Fibroblast of lung (primary cell): ENCODE results near the gene ZC3H8. TPM values are rescaled to one million over a fixed set of nuclear protein-coding genes. Genes with fewer than 3 reads are reported as not detected.
A peak's percentile ranks its signal among the peaks of the same experiment; 100 is the strongest.

Experiments used
- DNase-seq, 2 donors: peaks; one replicate each; pipeline versions ENCODE4 v3.0.0 to v3.0.0-alpha.2; 2010; ENCODE audit warnings: low read depth in 2 of 2
- H2AFZ ChIP-seq: 2 replicates; pipeline ENCODE4 v1.5.1; 2012; ENCODE audit warnings: low read length, control low read depth, inconsistent platforms
- H3K27ac ChIP-seq: 2 replicates; pipeline ENCODE4 v1.5.1; 2011; ENCODE audit warnings: low read length, control low read depth; ENCODE audit not compliant: insufficient read depth
- H3K27me3 ChIP-seq: 2 replicates; pipeline ENCODE4 v1.5.1; 2011; ENCODE audit warnings: mild to moderate bottlenecking, low read length; ENCODE audit not compliant: control insufficient read depth, insufficient read depth
- H3K36me3 ChIP-seq: 2 replicates; pipeline ENCODE4 v1.5.1; 2011; ENCODE audit warnings: low read length; ENCODE audit not compliant: control insufficient read depth, insufficient read depth
- H3K4me1 ChIP-seq: 2 replicates; pipeline ENCODE4 v1.5.1; 2011; ENCODE audit warnings: low read length; ENCODE audit not compliant: control insufficient read depth, insufficient read depth; ENCODE audit errors: extremely low read depth
- H3K4me2 ChIP-seq: 2 replicates; pipeline ENCODE4 v1.5.1; 2011; ENCODE audit warnings: low read length, control low read depth; ENCODE audit not compliant: insufficient read depth; ENCODE audit errors: extremely low read depth
- H3K4me3 ChIP-seq, 4 experiments: fragments of 200-600 bp in 1 of 4; sonication (generic) in 1 of 4; replicated peaks in 1 of 4; 2 replicates each; pipeline ENCODE4 v1.5.1; 2011 to 2016; ENCODE audit warnings: low read length in 4 of 4, low read depth in 3 of 4, mild to moderate bottlenecking in 3 of 4, control low read depth in 2 of 4, inconsistent platforms in 1 of 4, mixed read lengths in 1 of 4; ENCODE audit not compliant: insufficient read depth in 1 of 4; ENCODE audit errors: control extremely low read depth in 1 of 4
- H3K79me2 ChIP-seq: 2 replicates; pipeline ENCODE4 v1.5.1; 2012; ENCODE audit warnings: mild to moderate bottlenecking, low read length, inconsistent platforms; ENCODE audit not compliant: control insufficient read depth, insufficient read depth
- H3K9ac ChIP-seq: 2 replicates; pipeline ENCODE4 v1.5.1; 2011; ENCODE audit warnings: mild to moderate bottlenecking, low read length, control low read depth; ENCODE audit not compliant: insufficient read depth
- H3K9me3 ChIP-seq: 2 replicates; pipeline ENCODE4 v1.5.1; 2012; ENCODE audit warnings: low read depth, low read length; ENCODE audit not compliant: control insufficient read depth, insufficient read depth
- H4K20me1 ChIP-seq: 2 replicates; pipeline ENCODE4 v1.5.1; 2011; ENCODE audit warnings: low read length; ENCODE audit not compliant: control insufficient read depth, insufficient read depth; ENCODE audit errors: extremely low read depth
- EZH2 ChIP-seq: IDR thresholded peaks from 2 replicates; pipeline ENCODE4 v1.5.1; 2012; ENCODE audit warnings: low read length, control low read depth, mild to moderate bottlenecking; ENCODE audit errors: missing control alignments
- polyA plus RNA-seq, 2 donors: library from polyadenylated mRNA; depleted of rRNA in 1 of 2; stranded (reverse) in 1 of 2; unstranded in 1 of 2; fragments of >200 nt; gene quantifications; 2 replicates each; pipeline ENCODE4 v1.2.1, GENCODE V29; 2011 to 2012; ENCODE audit warnings: missing spikeins in 1 of 2
- total RNA-seq: library from RNA; depleted of rRNA; stranded (reverse); fragments of >200 nt; gene quantifications from 2 replicates; pipeline ENCODE4 v1.2.1, GENCODE V29; 2014
- TF ChIP-seq, protein P1 (sequence below), 2 donors: IDR thresholded peaks in 1 of 2; conservative IDR thresholded peaks in 1 of 2; 1 replicate in 1 of 2; 2 replicates in 1 of 2; pipeline ENCODE4 v1.5.1; 2011 to 2012; ENCODE audit warnings: low read length in 2 of 2, control low read depth in 1 of 2, inconsistent platforms in 1 of 2, low read depth in 1 of 2, mild to moderate bottlenecking in 1 of 2

The ZC3H8 gene
- total and polyA plus RNA-seq, 2 donors (not counting 1 experiment from before 2014, with no cell fraction given), result 2.8 to 4.6 TPM

DNA sequence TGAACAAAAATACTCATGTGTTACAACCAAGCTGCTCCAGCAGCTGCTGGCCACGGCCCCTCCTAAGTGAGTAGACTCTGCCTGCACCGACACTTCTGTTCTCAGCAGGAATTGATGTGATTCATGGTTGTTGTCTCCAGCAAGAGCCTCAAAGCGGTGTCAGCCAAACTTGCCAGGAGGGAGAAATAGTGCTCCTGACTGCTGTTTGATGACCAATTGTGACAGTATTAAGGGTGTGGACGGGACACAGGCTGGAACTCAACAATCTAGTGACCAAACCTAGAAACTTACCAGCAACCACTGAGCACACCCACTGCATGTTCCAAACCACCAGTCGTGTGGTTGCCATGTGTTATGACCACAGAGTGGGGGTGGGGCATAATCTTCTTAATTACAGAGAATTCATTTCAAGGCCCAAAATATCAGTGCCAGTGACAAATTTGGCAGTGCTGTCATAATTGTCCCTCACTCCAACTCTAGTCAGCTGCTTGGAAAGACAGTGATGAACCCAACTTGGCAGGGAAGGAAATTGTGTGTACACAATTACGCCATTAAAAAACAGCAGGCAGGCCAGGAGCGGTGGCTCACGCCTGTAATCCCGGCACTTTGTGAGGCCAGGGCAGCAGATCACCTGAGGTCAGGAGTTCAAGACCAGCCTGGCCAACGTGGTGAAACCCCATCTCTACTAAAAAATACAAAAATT lies 86.3 kb downstream of the ZC3H8 start:
- Histone ChIP-seq H3K4me1 (no peaks in the 10 kb centered on the region), H3K36me3 (no peaks in the 10 kb centered on the region), H3K4me2 (no peak overlapping the region), H3K27ac (no peak overlapping the region), H4K20me1 (no peaks in the 10 kb centered on the region), H3K9me3 (no peaks in the 10 kb centered on the region), H3K9ac (no peak overlapping the region), H3K4me3 (no peak overlapping the region), H2AFZ (no peak overlapping the region), H3K27me3 (no peaks in the 10 kb centered on the region), H3K79me2 (no peaks in the 10 kb centered on the region)
- peak in 1 of 2 donors; percentile 23 for DNase-seq
- TF ChIP-seq EZH2, result no peak
- TF ChIP-seq, protein P1, sequence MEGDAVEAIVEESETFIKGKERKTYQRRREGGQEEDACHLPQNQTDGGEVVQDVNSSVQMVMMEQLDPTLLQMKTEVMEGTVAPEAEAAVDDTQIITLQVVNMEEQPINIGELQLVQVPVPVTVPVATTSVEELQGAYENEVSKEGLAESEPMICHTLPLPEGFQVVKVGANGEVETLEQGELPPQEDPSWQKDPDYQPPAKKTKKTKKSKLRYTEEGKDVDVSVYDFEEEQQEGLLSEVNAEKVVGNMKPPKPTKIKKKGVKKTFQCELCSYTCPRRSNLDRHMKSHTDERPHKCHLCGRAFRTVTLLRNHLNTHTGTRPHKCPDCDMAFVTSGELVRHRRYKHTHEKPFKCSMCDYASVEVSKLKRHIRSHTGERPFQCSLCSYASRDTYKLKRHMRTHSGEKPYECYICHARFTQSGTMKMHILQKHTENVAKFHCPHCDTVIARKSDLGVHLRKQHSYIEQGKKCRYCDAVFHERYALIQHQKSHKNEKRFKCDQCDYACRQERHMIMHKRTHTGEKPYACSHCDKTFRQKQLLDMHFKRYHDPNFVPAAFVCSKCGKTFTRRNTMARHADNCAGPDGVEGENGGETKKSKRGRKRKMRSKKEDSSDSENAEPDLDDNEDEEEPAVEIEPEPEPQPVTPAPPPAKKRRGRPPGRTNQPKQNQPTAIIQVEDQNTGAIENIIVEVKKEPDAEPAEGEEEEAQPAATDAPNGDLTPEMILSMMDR (conservative IDR thresholded peaks at IDR 0.05 in 1 of 2, IDR thresholded peaks at IDR 0.05 in 1 of 2; ENCODE audit: low read depth in 1 of 2, low read length in 2 of 2), result no peak

DNA sequence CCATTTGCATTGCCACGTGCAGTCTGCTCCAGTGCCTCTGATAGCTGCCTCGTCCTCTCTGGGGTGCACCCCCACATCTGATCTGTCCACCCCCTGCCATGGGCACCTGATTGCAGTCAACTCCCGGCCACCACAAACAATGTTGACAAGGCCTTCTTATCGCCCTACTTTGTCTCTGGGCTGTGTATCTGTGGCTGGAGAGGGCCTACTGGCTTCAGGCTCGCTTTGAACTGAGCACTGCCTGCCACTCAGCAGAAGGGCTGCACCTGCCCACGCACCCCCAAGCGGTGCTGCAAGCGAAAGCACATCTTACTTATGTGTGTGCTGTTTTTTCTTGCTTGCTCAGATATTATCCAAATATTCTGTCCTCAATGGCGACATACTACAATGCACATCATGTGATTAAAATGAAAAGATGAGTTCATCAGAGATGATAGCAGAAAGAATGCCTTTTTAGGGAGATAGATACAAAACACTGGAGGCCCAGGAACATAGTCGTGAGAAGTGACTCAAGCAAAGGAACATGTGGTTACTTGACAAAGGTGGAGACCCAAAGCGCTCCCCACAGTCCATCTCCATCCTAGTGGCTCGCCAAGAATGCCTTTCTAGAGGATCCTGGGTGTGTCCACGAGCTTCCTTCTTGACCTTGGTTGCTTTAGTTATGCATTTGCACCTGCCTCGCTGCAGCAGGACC lies 87.9 kb downstream of the ZC3H8 start:
- Histone ChIP-seq H3K36me3 (no peaks in the 10 kb centered on the region), H3K9me3 (no peaks in the 10 kb centered on the region), H3K4me3 (no peak overlapping the region), H3K27me3 (no peaks in the 10 kb centered on the region), H3K4me2 (no peak overlapping the region), H3K79me2 (no peaks in the 10 kb centered on the region), H2AFZ (no peak overlapping the region), H3K9ac (no peak overlapping the region), H3K27ac (no peak overlapping the region), H4K20me1 (no peaks in the 10 kb centered on the region), H3K4me1 (no peaks in the 10 kb centered on the region)
- DNase-seq, result no peak
- TF ChIP-seq, protein P1 (conservative IDR thresholded peaks at IDR 0.05 in 1 of 2, IDR thresholded peaks at IDR 0.05 in 1 of 2; ENCODE audit: low read depth in 1 of 2, low read length in 2 of 2), result no peak
- TF ChIP-seq EZH2, result no peak

DNA sequence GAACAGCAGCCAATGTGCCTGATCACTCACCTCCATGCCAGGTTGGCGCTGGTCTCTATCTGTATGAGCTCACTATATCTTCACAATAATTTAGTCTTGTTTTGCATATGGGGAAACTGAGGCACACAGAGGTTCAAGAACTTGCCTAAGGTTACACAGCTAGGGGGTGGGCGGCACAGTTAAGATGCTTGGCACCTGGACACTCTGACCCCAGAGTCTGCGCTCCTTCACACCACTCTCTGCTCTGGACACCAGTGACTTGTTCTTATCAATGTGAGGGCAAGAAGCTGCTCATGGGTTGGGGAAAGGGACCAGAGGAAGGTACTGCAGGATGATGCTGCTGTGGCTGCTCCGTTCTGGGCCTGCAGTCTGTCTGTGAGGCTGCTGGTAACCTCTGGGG lies 89.5 kb downstream of the ZC3H8 start:
- TF ChIP-seq, protein P1 (conservative IDR thresholded peaks at IDR 0.05 in 1 of 2, IDR thresholded peaks at IDR 0.05 in 1 of 2; ENCODE audit: low read depth in 1 of 2, low read length in 2 of 2), result no peak
- TF ChIP-seq EZH2, result no peak
- H3K4me1 ChIP-seq, result no peaks in the 10 kb centered on the region
- H2AFZ ChIP-seq, result no peak overlapping the region
- DNase-seq, result no peak
- no peak overlapping the region for H3K9ac ChIP-seq
- H3K27me3 ChIP-seq, result no peaks in the 10 kb centered on the region
- no peak overlapping the region for H3K27ac ChIP-seq
- H3K36me3 ChIP-seq, result no peaks in the 10 kb centered on the region
- no peak overlapping the region for H3K4me3 ChIP-seq
- no peaks in the 10 kb centered on the region for H3K9me3 ChIP-seq
- no peaks in the 10 kb centered on the region for H3K79me2 ChIP-seq
- H4K20me1 ChIP-seq, result no peaks in the 10 kb centered on the region
- no peak overlapping the region for H3K4me2 ChIP-seq
